ENCODE measurements around the gene DGKH.

DNA sequence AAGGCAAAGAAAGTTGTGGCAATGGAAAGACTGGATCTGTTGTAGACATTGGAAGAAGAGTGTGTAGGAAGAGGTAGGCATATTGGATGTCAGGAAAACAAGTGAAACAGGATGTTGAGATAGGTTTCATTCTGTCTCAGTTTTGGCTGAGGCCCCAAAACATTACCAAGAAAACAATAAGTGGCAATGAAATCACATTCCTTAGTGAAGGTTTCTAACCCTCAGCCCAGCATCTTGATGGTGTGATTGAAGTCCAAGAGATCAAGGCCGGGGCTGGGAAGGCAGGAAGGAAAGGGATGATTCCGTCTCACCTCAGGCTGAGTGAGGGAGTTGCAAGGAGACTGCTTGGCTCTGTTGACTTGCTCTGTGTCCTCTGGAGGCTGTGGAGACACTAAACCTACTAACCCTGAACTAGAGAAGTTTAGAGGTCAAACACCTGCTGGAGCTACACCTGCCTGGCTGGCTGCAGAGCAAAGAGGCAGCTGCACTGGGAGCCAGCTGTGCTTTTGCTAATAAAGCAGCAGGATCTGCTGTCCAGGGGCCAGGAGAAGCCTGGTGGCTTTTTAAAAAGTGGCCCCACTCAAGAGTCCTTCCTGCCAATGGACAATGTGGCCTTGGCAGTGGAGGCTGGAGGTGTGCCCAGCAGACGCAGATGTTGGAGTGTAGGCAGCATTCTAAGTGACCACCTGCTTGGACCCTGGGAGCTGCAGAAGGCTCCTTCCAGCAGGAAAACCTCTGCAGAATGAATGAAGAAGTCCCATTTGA lies 53.6 kb downstream of the DGKH start:
- TF ChIP-seq GABPA (IDR thresholded peaks at IDR 0.05; ENCODE audit: low read depth, low read length) (no peak), GABPA (CRISPR knock-in tag; IDR thresholded peaks at IDR 0.05; ENCODE audit: low read depth) (no peak), MED13 (CRISPR knock-in tag; IDR thresholded peaks at IDR 0.05) (no peak), ZNF12 (CRISPR knock-in tag; IDR thresholded peaks at IDR 0.05) (no peak), ZNF7 (CRISPR knock-in tag; IDR thresholded peaks at IDR 0.05) (no peak), ZNF383 (CRISPR knock-in tag; IDR thresholded peaks at IDR 0.05; ENCODE audit: borderline replicate concordance) (no peak), DR1 (CRISPR knock-in tag; IDR thresholded peaks at IDR 0.05) (no peak), SRSF9 (IDR thresholded peaks at IDR 0.05; ENCODE audit: borderline replicate concordance, insufficient read depth, low read depth, low read length, poor library complexity, severe bottlenecking) (no peak), ZNF34 (CRISPR knock-in tag; IDR thresholded peaks at IDR 0.05; ENCODE audit: borderline replicate concordance) (no peak)
- TF ChIP-seq, protein P1, sequence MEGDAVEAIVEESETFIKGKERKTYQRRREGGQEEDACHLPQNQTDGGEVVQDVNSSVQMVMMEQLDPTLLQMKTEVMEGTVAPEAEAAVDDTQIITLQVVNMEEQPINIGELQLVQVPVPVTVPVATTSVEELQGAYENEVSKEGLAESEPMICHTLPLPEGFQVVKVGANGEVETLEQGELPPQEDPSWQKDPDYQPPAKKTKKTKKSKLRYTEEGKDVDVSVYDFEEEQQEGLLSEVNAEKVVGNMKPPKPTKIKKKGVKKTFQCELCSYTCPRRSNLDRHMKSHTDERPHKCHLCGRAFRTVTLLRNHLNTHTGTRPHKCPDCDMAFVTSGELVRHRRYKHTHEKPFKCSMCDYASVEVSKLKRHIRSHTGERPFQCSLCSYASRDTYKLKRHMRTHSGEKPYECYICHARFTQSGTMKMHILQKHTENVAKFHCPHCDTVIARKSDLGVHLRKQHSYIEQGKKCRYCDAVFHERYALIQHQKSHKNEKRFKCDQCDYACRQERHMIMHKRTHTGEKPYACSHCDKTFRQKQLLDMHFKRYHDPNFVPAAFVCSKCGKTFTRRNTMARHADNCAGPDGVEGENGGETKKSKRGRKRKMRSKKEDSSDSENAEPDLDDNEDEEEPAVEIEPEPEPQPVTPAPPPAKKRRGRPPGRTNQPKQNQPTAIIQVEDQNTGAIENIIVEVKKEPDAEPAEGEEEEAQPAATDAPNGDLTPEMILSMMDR (CRISPR knock-in tag; IDR thresholded peaks at IDR 0.05), result no peak
- TF ChIP-seq, protein P2, sequence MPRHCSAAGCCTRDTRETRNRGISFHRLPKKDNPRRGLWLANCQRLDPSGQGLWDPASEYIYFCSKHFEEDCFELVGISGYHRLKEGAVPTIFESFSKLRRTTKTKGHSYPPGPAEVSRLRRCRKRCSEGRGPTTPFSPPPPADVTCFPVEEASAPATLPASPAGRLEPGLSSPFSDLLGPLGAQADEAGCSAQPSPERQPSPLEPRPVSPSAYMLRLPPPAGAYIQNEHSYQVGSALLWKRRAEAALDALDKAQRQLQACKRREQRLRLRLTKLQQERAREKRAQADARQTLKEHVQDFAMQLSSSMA (CRISPR knock-in tag; IDR thresholded peaks at IDR 0.05), result no peak
